Effector memory CD8-positive, alpha-beta T cell (primary cell): Measurements from ENCODE around the gene CSGALNACT2.
"Not testable (repeated sequence)": the region's sequence is repeated elsewhere in the genome, so short reads cannot be mapped to it uniquely, and the experiment has no call there.

Experiments
- ATAC-seq: fragments of 150-1000 bp; cut with Tn5 transposase; replicated peaks from 2 replicates; pipeline ENCODE4 v1.10.0; 2021; ENCODE audit warnings: mild to moderate bottlenecking, moderate library complexity
- DNase-seq, 3 experiments: peaks; one replicate each; pipeline ENCODE4 v3.0.0; 2021
- H3K27ac Mint-ChIP-seq, 2 donors: one replicate each; pipeline ENCODE4 v1.8.0; 2022; ENCODE audit warnings: mild to moderate bottlenecking in 2 of 2, mixed read lengths in 2 of 2, moderate library complexity in 2 of 2
- H3K27me3 Mint-ChIP-seq, 2 donors: one replicate each; pipeline ENCODE4 v1.8.0; 2022; ENCODE audit warnings: mixed read lengths in 2 of 2
- H3K36me3 Mint-ChIP-seq: one replicate; pipeline ENCODE4 v1.8.0; 2022; ENCODE audit warnings: mild to moderate bottlenecking, moderate library complexity, mixed read lengths; ENCODE audit not compliant: insufficient read depth
- H3K4me1 Mint-ChIP-seq, 2 donors: one replicate each; pipeline ENCODE4 v1.8.0; 2022; ENCODE audit warnings: low read depth in 2 of 2, mixed read lengths in 2 of 2
- H3K4me3 Mint-ChIP-seq, 2 donors: one replicate each; pipeline ENCODE4 v1.8.0; 2022; ENCODE audit warnings: mild to moderate bottlenecking in 2 of 2, mixed read lengths in 2 of 2, moderate library complexity in 2 of 2
- H3K9me3 Mint-ChIP-seq, 2 donors: one replicate each; pipeline ENCODE4 v1.8.0; 2022; ENCODE audit warnings: mixed read lengths in 2 of 2

The CSGALNACT2 gene

DNA sequence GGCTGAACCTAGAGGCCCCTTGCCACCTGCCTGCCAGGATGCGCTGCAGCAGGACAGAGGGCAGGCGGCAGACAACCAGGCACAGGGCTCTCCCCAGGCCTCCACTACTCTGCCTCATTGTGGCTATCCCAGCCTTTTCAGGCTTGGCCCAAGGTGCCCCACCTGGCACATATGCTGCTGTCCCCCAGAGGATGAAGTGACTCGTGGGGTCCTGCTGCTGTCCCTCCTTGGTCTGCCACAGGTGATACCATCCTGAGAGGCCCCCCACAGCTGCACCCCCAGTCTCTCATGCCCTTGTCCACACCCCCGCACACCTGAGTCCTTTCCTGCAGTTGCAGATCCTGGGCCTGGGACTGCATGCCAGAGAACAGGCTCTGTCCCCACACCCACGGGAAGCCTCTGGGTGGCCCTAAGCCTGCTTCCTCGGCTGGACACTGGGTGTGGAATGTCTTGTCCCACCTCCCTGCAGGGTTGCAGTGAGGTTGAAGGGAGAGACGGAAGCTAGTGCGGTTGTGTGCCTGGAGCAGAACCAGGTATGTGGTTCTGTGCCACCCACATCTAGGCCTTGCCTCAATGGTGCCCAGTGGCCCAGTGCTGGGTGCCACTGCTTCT, 73.3 kb downstream of the CSGALNACT2 start:
- DNase-seq (no peak), ATAC-seq (no peak)
- Mint-ChIP-seq H3K27me3 (no peaks in the 10 kb centered on the region), H3K27ac (peak overlapping the region; percentile 49), H3K4me1 (peaks cover 14 to 32% of the 10 kb centered on the region in 2 donors), H3K4me3 (no peak overlapping the region), H3K36me3 (peaks cover 7% of the 10 kb centered on the region), H3K9me3 (no peaks in the 10 kb centered on the region)

DNA sequence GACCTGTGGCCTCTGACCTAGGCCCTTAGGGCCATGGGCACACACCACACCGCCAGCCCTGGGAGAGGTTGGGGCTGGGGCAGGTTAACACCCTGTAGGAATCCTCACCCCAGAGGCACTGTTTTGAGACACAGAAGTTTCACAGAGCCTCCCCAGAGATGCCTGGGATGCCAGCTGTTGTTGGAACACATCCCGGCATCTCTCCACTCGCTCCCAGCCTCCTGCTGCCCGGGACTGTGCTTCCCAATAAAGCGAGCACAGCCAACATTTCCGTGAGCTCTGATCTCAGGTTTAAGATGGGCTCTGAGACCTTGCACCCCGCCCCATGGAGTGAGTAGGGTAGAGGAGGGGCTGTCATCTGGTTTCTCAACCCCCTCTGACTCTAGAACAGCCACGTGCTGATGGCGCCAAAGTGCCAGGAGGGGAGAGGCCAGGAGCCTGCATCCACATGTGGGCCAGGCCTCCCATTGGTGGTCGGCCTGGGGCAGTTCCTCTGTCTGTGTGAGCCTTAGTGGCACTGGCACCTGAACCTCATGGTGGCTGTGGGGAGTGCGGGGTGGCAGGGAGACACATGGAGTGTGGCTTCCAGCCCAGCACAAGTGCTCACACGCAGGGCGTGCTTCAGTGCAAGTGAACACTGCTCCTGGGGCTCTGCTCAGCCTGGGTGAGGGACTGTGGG, 73.9 kb downstream of the CSGALNACT2 start:
- peak overlapping the region in 1 of 2 donors; percentile 59 for H3K27ac Mint-ChIP-seq
- DNase-seq = no peak
- no peaks in the 10 kb centered on the region for H3K27me3 Mint-ChIP-seq
- no peak for ATAC-seq
- H3K4me1 Mint-ChIP-seq = peaks cover 17 to 33% of the 10 kb centered on the region in 2 donors
- no peaks in the 10 kb centered on the region for H3K9me3 Mint-ChIP-seq
- no peak overlapping the region for H3K4me3 Mint-ChIP-seq
- H3K36me3 Mint-ChIP-seq = peaks cover 7% of the 10 kb centered on the region

DNA sequence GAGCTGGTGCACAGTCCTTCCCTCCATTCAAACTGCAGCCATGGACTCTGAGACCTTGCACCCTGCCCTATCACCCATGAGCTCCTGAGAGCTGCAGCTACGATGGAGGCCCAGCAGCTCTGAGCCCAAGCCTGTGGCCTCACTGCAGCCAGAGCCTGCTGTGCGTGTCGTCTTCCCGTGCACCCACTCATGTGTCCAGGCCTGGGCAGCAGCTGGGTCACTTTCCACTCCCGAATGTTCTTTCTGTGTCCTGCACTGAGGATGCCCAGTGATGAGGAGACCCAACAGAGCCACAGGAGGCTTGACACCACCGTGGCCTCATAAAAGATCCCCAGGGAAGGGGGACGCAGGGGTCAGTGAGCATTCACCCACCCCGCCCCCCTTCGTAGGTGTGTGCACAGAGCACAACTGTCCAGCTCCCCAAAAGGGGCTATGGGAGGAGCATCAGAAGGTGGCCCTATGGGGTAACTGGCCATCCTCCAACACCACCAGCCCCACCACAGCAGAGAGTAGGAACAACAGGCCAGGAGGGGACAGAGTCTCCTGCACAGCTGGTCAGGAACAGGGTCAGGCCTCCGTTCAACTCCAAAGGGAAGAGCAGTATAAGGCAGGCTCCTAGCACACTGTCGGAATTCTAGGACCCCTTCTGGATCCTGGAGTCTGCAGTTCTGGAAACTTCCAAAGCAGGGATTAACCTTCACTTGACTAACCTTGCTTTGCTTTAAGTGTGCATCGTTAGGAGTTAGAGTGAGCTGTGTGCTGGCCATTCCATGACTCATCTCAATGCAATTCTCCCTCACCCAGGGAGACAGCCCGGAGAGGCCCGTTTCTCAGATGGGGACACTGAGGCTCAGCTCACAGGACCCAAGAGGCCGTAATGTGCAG, 76.1 kb downstream of the CSGALNACT2 start:
- ATAC-seq (no peak), DNase-seq (no peak)
- peaks cover 7% of the 10 kb centered on the region for H3K36me3 Mint-ChIP-seq
- no peaks in the 10 kb centered on the region for H3K27me3 Mint-ChIP-seq
- peak overlapping the region in 1 of 2 donors; percentile 75 for H3K27ac Mint-ChIP-seq
- H3K9me3 Mint-ChIP-seq = no peaks in the 10 kb centered on the region
- H3K4me3 Mint-ChIP-seq = no peak overlapping the region
- peaks cover 19 to 45% of the 10 kb centered on the region in 2 donors for H3K4me1 Mint-ChIP-seq

DNA sequence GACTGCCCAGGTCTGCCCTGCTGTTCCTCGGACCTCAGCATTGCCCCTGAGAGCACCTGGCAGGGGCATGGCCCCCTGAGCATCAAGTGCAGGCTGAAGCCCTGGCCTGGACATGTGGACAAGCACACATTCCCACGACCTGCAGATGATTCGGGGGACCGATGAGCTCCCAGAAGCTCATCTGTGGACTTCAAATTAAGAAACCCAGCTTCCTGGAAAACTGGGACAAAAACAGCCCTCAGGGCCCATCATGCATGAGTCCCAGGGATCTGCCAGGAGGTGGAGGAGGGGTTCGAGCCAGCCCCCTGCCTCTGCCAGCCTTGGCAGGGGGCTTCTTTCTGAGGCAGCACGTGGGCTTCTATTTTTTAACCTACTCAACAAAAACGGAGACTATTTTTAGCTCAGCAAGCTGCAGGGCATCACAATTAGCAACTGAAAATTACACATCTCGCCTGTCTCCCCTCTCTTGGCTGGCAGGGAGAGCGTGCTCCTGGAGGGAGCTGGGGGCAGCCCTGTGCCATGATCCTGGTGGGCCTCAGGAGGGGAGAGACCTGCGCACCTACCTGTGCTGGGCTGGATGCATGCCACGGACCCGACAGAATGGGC, 76.8 kb downstream of the CSGALNACT2 start:
- Mint-ChIP-seq H3K4me1 (peaks cover 19 to 43% of the 10 kb centered on the region in 2 donors), H3K9me3 (no peaks in the 10 kb centered on the region), H3K27ac (no peak overlapping the region), H3K36me3 (peaks cover 7% of the 10 kb centered on the region), H3K27me3 (no peaks in the 10 kb centered on the region), H3K4me3 (no peak overlapping the region)
- DNase-seq = no peak
- no peak for ATAC-seq

DNA sequence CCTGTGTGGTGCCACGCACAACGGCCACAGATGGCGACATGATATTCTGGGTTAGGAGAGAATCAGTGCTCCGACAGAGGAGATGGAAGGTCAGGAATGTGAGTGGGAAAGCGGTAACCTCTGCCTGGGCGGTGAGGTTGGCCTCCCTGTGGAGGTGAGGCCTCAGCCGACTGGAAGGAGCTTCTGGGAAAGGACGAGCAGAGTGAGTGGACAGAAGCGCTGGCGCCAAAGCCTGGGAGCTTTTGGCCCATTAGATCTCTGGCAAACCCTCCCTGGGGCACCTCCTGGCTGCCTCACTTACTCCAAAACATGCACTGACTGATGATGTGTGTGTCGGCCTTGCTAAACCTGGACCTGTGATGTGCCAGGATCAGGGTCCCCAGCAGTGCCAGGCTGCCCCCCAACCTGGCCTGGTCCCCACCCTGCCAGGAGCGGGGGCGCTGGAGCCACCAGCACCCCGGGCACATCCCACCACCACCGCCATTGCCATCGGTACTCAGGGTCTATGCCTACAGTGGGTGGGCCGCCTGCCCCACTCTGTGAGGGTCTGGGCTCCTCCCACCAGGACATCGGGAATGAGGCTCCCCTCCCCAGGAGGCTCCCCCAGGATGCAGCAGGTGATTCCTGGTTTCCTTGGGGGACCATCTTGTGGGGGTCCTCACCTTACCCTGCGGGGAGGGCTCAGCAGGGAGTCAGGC, 77.7 kb downstream of the CSGALNACT2 start:
- Mint-ChIP-seq H3K4me1 (peaks cover 18 to 41% of the 10 kb centered on the region in 2 donors), H3K4me3 (no peak overlapping the region), H3K9me3 (no peaks in the 10 kb centered on the region), H3K27me3 (no peaks in the 10 kb centered on the region), H3K36me3 (peaks cover 7% of the 10 kb centered on the region), H3K27ac (peak overlapping the region in 1 of 2 donors; percentile 29)
- DNase-seq = no peak
- ATAC-seq = no peak

DNA sequence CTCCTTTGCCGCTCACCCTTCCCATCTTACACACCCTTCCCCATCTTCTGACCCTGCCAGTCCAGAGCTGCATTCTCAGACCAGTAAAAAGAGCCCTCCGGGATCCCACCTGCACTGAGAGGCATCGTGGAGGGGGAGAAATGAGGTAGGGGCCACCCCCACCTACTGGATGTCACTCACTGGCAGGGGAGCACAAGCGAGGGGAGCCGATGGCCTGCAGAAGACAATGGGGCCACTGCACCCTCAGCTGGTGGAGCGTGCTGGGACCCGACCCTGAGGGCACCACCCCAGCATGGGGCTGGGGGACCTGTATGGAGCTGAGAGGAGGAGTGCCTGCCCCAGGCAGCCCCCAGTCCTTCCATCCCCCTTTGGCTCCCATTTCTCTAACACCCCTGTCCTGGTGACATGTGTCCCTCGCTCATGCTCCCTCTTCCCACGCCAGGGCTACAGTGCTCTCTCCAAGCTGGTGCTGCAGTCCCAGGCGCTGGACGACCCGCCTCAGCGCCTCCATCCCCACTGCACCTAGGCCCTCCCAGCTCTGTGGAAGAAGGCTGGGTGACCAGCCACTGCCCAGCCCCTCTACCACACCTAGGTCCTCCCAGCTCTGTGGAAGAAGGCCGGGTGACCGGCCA, 78.8 kb downstream of the CSGALNACT2 start:
- Mint-ChIP-seq H3K4me3 (no peak overlapping the region), H3K36me3 (peaks cover 10% of the 10 kb centered on the region), H3K27me3 (no peaks in the 10 kb centered on the region), H3K9me3 (no peaks in the 10 kb centered on the region), H3K27ac (peak overlapping the region; percentile 49 to 90), H3K4me1 (peaks cover 23 to 45% of the 10 kb centered on the region in 2 donors)
- no peak for ATAC-seq
- DNase-seq = no peak

DNA sequence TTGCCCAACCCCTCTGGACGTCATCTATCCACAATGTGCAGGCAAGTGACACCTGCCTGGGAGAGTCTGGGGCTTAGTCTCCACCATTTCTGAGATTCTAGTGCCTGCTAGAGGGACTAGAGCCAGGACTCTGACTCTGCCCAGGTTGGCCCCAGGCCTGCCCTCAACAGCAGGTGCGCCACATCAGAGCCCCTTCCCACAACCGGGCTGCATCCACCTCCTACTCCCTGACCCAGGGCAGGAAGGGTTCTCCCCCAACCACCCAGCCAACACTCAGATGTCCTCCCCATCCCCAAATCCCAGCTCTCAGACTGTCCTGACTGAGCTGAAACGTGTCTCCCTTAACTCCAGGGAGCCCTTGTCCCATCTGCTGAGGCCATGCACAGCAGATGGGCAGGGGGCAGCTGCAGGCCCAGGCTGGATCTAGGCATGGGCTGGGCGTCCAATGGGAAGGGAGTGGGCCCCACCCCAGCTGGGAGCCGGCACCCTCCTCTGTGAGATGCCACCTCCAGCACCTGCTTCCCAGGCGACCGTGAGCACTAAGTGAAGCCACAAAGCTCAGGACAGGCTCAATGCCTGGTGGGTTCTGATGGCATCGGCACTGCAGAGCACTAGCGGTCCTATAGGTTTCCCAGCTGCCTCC, 79.4 kb downstream of the CSGALNACT2 start:
- peaks cover 25 to 42% of the 10 kb centered on the region in 2 donors for H3K4me1 Mint-ChIP-seq
- no peaks in the 10 kb centered on the region for H3K27me3 Mint-ChIP-seq
- peaks cover 10% of the 10 kb centered on the region for H3K36me3 Mint-ChIP-seq
- H3K27ac Mint-ChIP-seq = peak overlapping the region; percentile 49 to 90
- H3K9me3 Mint-ChIP-seq = no peaks in the 10 kb centered on the region
- ATAC-seq = no peak
- no peak overlapping the region for H3K4me3 Mint-ChIP-seq
- no peak for DNase-seq

DNA sequence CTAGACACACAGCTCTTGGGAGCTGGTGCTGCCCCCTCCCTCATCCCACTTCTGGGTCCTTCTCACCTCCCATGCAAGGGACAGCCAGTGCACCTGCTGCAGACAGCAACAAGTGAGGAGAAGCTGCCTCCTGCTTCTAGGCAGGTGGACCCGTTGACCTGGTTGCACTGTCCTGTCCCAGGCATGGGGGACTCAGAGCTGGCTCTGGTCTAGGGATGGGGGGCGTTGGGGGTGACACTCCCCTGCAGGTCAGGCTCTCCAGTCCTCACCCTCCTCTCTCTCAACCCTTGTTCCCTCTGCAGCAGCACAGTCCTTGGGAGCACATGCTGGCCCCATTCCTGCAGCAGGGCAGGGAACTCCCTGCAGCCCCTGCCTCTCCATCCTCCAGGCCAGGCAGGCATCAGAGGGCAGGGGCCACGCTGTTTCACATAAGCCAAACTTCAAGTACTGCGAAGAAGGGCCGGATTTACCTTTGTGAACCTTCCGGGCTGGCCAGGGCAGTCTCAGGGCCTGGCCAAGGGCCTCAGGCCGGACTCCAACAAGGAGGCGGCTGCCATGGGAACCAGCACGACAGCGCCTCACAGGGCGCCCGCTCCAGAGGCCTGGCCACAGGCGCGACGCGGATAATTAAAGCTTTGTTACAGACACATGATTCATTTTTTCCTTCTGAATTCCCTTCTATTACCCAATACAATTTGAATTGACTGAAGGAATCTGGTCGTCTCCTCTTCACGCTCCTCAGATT, 80.1 kb downstream of the CSGALNACT2 start:
- H3K27ac Mint-ChIP-seq = peak overlapping the region in 1 of 2 donors; percentile 41
- ATAC-seq (no peak), DNase-seq (no peak)
- no peak overlapping the region for H3K4me3 Mint-ChIP-seq
- no peaks in the 10 kb centered on the region for H3K27me3 Mint-ChIP-seq
- no peaks in the 10 kb centered on the region for H3K9me3 Mint-ChIP-seq
- H3K36me3 Mint-ChIP-seq = peaks cover 10% of the 10 kb centered on the region
- H3K4me1 Mint-ChIP-seq = peaks cover 26 to 40% of the 10 kb centered on the region in 2 donors

DNA sequence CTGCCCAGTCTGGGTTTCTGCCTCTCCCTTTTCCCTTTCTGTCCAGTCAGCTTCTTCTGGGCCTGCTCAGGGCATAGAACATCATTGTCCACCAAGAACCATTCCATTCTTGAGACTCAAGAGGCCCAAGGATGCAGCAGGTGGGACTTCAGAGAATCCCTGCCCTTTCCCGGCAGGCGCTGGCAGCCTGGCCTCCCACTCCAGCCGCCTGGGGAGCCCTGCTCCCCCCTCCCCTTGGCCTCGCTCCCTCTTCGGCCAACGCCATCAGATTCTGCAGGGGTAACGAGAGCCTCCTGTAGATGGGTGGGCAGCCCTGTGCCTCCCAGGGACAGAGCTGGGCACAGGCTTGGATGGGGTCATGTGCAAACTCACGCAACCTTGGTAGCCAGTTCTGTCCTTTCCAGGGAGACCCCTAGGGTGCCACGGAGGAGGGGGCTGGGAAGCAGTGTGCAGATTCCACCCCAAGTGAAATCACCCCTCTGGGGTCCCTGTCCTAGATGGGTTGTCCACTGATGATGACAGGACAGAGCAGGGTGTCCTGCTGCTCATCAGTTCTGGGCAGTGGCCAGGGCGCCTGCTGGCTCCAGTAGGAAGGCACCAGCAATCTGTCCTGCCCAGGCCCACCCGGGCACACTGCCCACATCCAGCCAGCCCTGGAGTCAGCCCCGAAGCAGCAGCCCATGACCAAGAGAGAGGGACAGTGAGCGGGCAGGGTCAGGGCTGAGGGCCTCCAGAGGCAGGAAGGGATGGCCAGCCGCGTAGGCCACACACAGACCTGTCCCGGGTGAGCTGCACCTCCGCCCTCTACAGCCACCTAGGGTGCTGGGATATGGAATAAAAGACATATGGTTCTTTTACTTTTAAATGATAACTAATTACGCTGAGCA, 80.9 kb downstream of the CSGALNACT2 start:
- Mint-ChIP-seq H3K36me3 (peaks cover 8% of the 10 kb centered on the region), H3K9me3 (no peaks in the 10 kb centered on the region), H3K4me3 (no peak overlapping the region), H3K4me1 (peaks cover 23 to 38% of the 10 kb centered on the region in 2 donors), H3K27ac (no peak overlapping the region), H3K27me3 (no peaks in the 10 kb centered on the region)
- DNase-seq (no peak), ATAC-seq (no peak)

DNA sequence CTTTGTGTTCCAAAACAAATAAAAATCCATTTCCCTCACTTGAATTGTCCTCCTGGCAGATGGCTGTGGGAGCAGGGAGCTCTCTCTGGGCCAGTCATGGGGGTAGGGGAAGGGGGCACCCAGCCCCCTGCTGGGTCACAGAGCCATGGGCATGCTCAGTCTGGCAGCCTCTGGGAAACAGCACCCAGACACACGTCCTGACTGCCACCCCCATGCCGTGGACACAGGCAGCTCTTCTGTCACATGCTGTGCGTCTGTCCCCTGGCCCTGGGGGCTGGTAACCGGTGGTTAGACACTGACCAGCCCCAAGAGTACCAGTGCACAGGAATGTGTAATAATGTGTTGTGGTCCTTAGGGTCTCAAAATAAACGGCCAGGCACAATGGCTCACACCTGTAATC, 81.6 kb downstream of the CSGALNACT2 start:
- no peak overlapping the region for H3K4me3 Mint-ChIP-seq
- H3K27me3 Mint-ChIP-seq = no peaks in the 10 kb centered on the region
- H3K4me1 Mint-ChIP-seq = peaks cover 23 to 38% of the 10 kb centered on the region in 2 donors
- DNase-seq (no peak), ATAC-seq (no peak)
- no peaks in the 10 kb centered on the region for H3K9me3 Mint-ChIP-seq
- peaks cover 6% of the 10 kb centered on the region for H3K36me3 Mint-ChIP-seq
- H3K27ac Mint-ChIP-seq = peak overlapping the region in 1 of 2 donors; percentile 77

DNA sequence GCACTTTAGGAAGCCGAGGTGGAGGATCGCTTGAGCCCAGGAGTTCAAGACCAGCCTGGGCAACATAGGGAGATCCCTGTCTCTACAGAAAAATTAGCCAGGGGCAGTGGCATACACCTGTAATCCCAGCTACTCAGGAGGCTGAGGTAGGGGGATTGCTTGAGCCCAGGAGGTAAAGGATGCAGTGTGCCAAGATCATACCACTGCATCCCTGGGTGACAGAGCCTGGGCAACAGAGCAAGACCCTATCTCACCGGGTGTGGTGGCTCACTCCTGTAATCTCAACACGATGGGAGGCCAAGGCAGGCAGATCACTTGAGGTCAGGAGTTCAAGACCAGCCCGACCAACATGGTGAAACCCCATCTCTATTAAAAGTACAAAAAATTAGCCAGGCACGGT, 82.0 kb downstream of the CSGALNACT2 start:
- not testable (repeated sequence) for H3K4me3 Mint-ChIP-seq, ATAC-seq, DNase-seq, H3K36me3 Mint-ChIP-seq, H3K27me3 Mint-ChIP-seq, H3K9me3 Mint-ChIP-seq
- Mint-ChIP-seq H3K27ac (peak overlapping the region in 1 of 2 donors; percentile 77), H3K4me1 (peaks cover 27 to 42% of the 10 kb centered on the region in 2 donors)
